Epithelial cell of proximal tubule (primary cell): ENCODE measurements around the gene LDAH. TPM values are rescaled to one million over a fixed set of nuclear protein-coding genes. Genes with fewer than 3 reads are reported as not detected.

ENCODE experiments used
- DNase-seq: peaks from one replicate; pipeline ENCODE4 v3.0.0-alpha.2; 2011; ENCODE audit warnings: low read depth
- H3K4me3 ChIP-seq: 2 replicates; pipeline ENCODE4 v1.5.1; 2011; ENCODE audit warnings: low read depth, mild to moderate bottlenecking, low read length
- total RNA-seq: library from RNA; depleted of rRNA; stranded (reverse); fragments of >200 nt; gene quantifications from 2 replicates; pipeline ENCODE4 v1.2.3, GENCODE V29; 2015
- TF ChIP-seq, protein P1 (sequence below): conservative IDR thresholded peaks from 2 replicates; pipeline ENCODE4 v1.5.1; 2012; ENCODE audit warnings: low read depth, mild to moderate bottlenecking, low read length

Gene LDAH
- total RNA-seq, 1 donor from 2014 or later = 16.5 TPM

DNA sequence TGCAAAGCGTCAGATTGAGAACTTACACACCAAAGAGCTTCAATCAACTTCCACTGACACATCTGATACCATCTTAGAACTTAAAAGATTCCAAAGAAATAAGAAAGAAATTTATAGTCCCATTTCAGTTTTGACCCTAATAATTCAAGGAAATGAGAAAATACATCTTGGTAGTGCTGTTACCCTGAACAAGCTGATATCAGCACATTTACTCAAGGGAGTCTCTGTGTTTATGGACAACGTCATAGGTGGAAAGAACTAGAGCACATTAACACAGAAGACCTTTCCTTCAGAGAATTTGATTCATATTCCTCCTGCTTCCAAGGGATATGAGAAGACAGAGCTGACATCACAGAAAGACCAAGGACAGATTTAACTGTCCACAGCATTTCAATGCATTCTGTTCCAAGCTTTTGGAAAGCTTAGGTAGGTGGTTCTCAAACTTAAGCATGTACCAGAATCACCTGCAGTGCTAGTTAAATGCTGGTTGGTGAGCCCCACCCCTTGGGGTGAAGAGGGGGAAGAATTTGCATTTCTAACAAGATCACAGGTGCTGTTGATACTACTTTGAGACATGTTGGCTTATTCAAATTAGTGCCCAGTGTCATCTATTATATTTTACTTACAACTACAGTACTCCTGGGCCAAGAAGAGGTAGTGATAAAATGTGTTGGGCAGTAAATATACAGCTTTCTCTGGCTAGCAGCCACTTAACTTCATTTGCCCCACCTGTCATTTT lies 59.8 kb downstream of the LDAH start:
- H3K4me3 ChIP-seq = no peak overlapping the region
- no peak for DNase-seq
- TF ChIP-seq, protein P1, sequence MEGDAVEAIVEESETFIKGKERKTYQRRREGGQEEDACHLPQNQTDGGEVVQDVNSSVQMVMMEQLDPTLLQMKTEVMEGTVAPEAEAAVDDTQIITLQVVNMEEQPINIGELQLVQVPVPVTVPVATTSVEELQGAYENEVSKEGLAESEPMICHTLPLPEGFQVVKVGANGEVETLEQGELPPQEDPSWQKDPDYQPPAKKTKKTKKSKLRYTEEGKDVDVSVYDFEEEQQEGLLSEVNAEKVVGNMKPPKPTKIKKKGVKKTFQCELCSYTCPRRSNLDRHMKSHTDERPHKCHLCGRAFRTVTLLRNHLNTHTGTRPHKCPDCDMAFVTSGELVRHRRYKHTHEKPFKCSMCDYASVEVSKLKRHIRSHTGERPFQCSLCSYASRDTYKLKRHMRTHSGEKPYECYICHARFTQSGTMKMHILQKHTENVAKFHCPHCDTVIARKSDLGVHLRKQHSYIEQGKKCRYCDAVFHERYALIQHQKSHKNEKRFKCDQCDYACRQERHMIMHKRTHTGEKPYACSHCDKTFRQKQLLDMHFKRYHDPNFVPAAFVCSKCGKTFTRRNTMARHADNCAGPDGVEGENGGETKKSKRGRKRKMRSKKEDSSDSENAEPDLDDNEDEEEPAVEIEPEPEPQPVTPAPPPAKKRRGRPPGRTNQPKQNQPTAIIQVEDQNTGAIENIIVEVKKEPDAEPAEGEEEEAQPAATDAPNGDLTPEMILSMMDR = no peak

DNA sequence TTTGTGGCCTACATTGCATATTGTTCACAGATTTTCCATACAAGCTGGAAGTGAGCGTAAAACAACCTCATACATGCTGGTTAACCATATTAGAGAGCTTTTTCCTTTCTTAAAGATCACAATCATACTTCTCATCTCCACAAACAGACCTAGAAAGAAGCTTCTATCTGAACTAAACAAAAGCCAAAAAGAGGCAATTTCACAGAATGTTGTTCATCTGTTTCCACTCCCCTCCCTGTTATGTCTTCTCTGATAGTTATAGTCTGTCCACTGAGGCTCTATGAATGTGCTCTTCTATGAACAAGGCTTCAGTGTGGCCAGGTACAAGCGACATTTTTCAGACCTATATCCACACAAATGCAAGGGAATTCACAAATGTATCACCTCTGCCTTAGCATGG lies 63.4 kb downstream of the LDAH start:
- TF ChIP-seq, protein P1 = no peak
- no peak for DNase-seq
- no peak overlapping the region for H3K4me3 ChIP-seq

DNA sequence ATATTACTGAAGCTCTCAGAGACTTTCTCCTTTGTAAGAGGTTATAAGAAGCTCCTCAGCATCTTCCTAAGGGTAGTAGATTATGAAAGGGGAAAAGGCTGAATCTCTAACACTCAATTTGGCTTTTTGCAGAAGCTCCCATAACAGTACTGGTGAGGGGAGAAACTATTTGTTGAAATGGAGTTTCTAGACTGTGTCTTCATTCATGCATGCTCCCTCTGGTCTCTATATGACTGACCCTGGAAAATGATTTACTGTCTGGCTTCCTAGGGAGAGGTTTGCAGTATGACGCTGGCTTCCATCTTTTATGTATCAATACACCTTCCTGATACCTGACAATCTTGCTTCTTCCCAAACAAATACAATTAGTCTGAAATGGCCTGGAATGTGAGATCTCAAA lies 63.9 kb downstream of the LDAH start:
- TF ChIP-seq, protein P1 = no peak
- no peak for DNase-seq
- H3K4me3 ChIP-seq = no peak overlapping the region

DNA sequence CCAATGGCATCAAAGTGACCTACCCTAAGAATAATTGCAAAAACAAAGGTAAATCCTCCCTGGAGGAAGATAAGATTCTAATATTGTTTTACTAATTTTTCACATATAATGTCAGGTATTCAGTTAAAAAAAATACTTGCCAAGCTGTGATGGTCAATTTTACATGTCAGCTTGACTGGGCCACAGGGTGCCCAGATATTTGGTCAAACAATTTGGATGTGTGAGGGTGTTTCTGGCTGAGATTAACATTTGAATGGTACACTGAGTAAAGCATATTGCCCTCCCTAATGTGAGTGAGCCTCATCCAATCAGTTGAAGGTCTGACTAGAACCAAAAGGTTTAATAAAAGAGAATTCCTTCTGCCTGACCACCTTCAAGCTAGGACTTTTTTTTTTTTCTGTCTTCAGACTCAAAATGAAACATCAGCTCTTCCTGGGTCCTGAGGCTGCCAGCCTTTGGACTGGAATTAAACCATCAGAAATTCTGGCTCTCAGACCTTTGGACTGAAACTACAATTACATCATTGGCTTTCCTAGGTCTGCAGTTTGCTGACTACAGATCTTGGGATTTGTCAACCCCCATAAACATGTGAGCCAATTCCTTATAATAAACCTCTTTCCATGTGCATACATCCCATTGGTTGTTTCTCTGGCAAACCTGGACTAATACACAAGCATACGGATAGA lies 65.4 kb downstream of the LDAH start:
- TF ChIP-seq, protein P1 = no peak
- no peak for DNase-seq
- no peak overlapping the region for H3K4me3 ChIP-seq

DNA sequence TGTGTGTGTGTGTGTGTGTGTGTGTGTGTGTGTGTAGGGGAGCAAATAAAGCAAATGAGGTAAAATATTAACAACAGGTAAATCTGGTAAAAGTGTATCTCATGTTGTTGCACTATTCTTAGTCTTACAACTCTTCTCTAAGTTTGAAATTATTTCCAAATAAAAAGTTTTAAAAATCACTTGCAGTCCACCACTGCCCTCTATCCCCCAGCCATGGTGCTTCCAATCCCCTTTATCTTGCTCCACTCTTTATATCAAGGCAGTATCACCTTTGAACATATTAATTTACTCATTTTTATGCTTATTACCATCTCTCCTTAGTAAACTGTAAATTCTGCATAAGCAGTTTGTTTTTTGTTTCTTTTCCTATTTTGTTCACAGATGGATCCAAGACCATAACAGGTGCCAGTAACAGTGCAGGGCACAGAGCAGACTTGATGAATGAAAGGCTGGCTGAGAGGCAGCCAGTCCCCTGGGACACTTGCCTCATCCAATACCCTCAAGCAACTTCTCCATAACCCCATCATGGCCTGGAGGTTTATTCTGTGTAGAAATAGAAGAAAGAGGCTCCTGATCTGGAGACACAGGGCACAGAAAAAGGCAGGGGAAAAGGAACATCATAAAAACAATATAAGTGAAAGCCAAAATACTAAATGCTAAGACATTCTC lies 67.6 kb downstream of the LDAH start:
- H3K4me3 ChIP-seq = no peak overlapping the region
- TF ChIP-seq, protein P1 = peak; percentile 63
- DNase-seq = no peak

DNA sequence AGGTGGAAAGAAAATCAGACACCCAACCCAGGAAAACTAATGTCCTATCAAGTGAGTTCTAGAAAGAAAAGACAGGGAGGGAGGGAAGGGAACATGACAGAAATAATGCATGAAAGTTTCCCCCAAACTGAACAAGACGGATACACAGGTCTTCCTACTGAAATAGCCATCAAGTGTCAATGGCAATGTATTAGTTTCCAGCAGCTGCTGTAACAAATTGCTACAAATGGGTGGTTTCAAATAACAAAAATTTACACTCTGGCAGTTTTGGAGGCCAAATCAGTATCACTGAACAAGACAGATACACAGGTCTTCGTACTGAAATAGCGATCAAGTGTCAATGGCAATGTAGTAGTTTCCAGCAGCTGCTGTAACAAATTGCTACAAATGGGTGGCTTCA lies 70.6 kb downstream of the LDAH start:
- no peak overlapping the region for H3K4me3 ChIP-seq
- TF ChIP-seq, protein P1 = no peak
- no peak for DNase-seq
